Left ventricle myocardium inferior (tissue), 1 donor: ENCODE measurements around the gene PEMT. TPM values are rescaled to one million over a fixed set of nuclear protein-coding genes. Genes with fewer than 3 reads are reported as not detected.
"Not testable (repeated sequence)": the region's sequence is repeated elsewhere in the genome, so short reads cannot be mapped to it uniquely, and the experiment has no call there.

Source experiments
- DNase-seq: peaks from one replicate; pipeline ENCODE4 v3.0.0-alpha.2; 2020
- H3K27ac ChIP-seq: fragments of 200-600 bp; replicated peaks from 2 replicates; pipeline ENCODE4 v1.8.0; 2021
- H3K27me3 ChIP-seq: fragments of 200-600 bp; 2 replicates; pipeline ENCODE4 v1.8.0; 2021; ENCODE audit warnings: low read depth
- H3K36me3 ChIP-seq: fragments of 200-600 bp; 2 replicates; pipeline ENCODE4 v1.8.0; 2021
- H3K4me1 ChIP-seq: fragments of 200-600 bp; 2 replicates; pipeline ENCODE4 v1.8.0; 2021
- H3K4me3 ChIP-seq: fragments of 200-600 bp; 2 replicates; pipeline ENCODE4 v1.8.0; 2021; ENCODE audit warnings: mild to moderate bottlenecking, moderate library complexity
- H3K9me3 ChIP-seq: fragments of 200-600 bp; replicated peaks from 2 replicates; pipeline ENCODE4 v1.8.0; 2021
- CTCF ChIP-seq: fragments of 200-600 bp; IDR thresholded peaks from 2 replicates; pipeline ENCODE4 v1.8.0; 2021; ENCODE audit warnings: antibody characterized with exemption, mild to moderate bottlenecking, borderline replicate concordance
- intact Hi-C: fragments of 100-400 bp; cut with micrococcal nuclease; formaldehyde crosslinking; loops from one replicate; pipeline ENCODE4 v1.11.0; 2022
- total RNA-seq: library from RNA; stranded (reverse); fragmentation: NEBNext Ultra II Directional; extraction: Animal tissue kit (Norgen Biotek cat#: 25700); gene quantifications from one replicate; pipeline ENCODE4 v1.2.1, GENCODE V29; 2021
- donor health status: DM: no; HTN: yes; CAD: no; lungs with severe emphysema.

PEMT gene
- total RNA-seq, 1 donor from 2014 or later: 18.8 TPM

DNA sequence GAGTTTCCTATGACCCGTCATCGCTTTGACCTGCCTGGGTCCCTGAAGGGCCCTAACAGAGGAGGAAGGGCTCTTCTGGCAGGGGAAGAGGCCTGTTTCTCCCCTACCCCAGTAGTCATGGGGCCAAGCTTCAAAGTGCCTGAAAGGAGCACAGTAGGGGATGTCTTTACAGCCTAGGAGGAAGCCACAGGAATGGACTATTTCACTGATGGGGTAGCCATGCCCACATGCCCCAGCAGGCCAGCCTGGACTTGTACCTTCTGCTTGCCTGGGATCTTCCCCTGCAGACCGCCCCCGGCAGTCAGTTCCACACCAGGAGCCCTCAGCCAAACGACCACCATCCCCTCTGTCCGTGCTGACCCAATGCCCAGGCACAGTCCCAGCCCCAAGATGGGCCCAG lies 41.8 kb upstream of the PEMT start:
- Histone ChIP-seq H3K4me3 (no peak overlapping the region), H3K27me3 (peaks cover 6% of the 10 kb centered on the region), H3K36me3 (no peaks in the 10 kb centered on the region), H3K27ac (no peak overlapping the region), H3K9me3 (no peaks in the 10 kb centered on the region), H3K4me1 (no peaks in the 10 kb centered on the region)
- TF ChIP-seq CTCF: no peak
- DNase-seq: no peak
- intact Hi-C loops: no loop called here

- intact Hi-C loops, H3K36me3 ChIP-seq, H3K27me3 ChIP-seq, DNase-seq, H3K9me3 ChIP-seq, H3K4me3 ChIP-seq, H3K27ac ChIP-seq, H3K4me1 ChIP-seq: not testable (repeated sequence)
These were observed 41.2 kb upstream of the PEMT start for GRCh38 chr17:17632690-17633089.

GRCh38 chr17:17628388-17629008 lies 37.0 kb upstream of the PEMT start:
- no peak for DNase-seq
- no peak for TF ChIP-seq CTCF
- no peak overlapping the region for H3K4me3 ChIP-seq
- H3K27ac ChIP-seq: no peak overlapping the region
- intact Hi-C loops: no loop called here
- no peaks in the 10 kb centered on the region for H3K4me1 ChIP-seq
- H3K27me3 ChIP-seq: no peaks in the 10 kb centered on the region
- H3K9me3 ChIP-seq: no peaks in the 10 kb centered on the region
- H3K36me3 ChIP-seq: no peaks in the 10 kb centered on the region

- no peak for TF ChIP-seq CTCF
- DNase-seq: no peak
- Histone ChIP-seq H3K9me3 (no peaks in the 10 kb centered on the region), H3K27me3 (no peaks in the 10 kb centered on the region), H3K27ac (no peak overlapping the region), H3K4me3 (no peak overlapping the region), H3K36me3 (no peaks in the 10 kb centered on the region), H3K4me1 (no peaks in the 10 kb centered on the region)
- intact Hi-C loops: no loop called here
These were observed 35.3 kb upstream of the PEMT start for GRCh38 chr17:17626840-17627239.

DNA sequence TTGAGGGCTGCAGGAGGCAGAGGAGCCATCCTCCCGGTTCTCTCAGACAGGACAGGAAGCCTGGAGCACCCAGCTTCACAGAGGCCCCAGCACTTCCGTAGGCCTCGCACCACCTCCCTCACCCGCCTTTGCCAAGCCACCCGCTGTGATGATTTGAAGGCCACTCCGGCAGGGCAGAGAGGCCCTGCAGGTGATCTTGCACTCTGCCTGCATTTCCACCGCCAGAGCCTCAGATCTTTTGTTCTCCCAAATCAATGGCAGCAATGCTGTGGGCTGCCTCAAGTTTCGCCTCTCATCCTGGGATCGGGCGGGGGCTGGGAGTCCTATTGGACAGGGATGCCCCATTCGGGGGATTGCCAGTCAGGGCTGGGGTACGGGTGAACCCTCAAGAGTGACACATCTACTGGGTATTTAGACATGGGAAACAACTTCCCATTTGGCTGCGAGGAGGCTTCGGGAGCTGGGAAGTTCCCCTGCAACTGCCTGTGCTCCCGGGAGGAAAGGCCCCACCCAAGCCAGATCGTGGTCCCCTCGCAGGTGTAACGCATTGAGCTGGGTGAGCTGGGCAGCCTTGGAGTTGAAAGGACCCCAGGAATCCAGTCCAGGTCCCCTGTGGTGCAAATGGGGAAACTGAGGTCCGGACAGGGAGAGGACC lies 34.8 kb upstream of the PEMT start:
- no peak for TF ChIP-seq CTCF
- H3K4me1 ChIP-seq: no peaks in the 10 kb centered on the region
- no peak for DNase-seq
- no peaks in the 10 kb centered on the region for H3K36me3 ChIP-seq
- H3K4me3 ChIP-seq: no peak overlapping the region
- H3K27ac ChIP-seq: no peak overlapping the region
- intact Hi-C loops: no loop called here
- no peaks in the 10 kb centered on the region for H3K27me3 ChIP-seq
- no peaks in the 10 kb centered on the region for H3K9me3 ChIP-seq

GRCh38 chr17:17624741-17625140 lies 33.2 kb upstream of the PEMT start:
- intact Hi-C loops: no loop called here
- no peak overlapping the region for H3K4me3 ChIP-seq
- H3K36me3 ChIP-seq: no peaks in the 10 kb centered on the region
- no peaks in the 10 kb centered on the region for H3K27me3 ChIP-seq
- no peaks in the 10 kb centered on the region for H3K4me1 ChIP-seq
- TF ChIP-seq CTCF: no peak
- DNase-seq: no peak
- H3K9me3 ChIP-seq: no peaks in the 10 kb centered on the region
- no peak overlapping the region for H3K27ac ChIP-seq
